ENCODE results near the gene LAMA2. TPM values are rescaled to one million over a fixed set of nuclear protein-coding genes. Genes with fewer than 3 reads are reported as not detected.

LAMA2 gene
- total RNA-seq, 1 donor from 2014 or later: 18.0 TPM

- H3K27me3 Mint-ChIP-seq (ENCODE audit: unreplicated experiment): peaks cover 2% of the 10 kb centered on the region
- peaks cover 2% of the 10 kb centered on the region for H3K36me3 Mint-ChIP-seq (ENCODE audit: unreplicated experiment)
- H3K27ac Mint-ChIP-seq (ENCODE audit: unreplicated experiment): no peak overlapping the region
- H3K9me3 Mint-ChIP-seq (ENCODE audit: unreplicated experiment): no peaks in the 10 kb centered on the region
- no peak overlapping the region for H3K4me3 Mint-ChIP-seq (ENCODE audit: unreplicated experiment)
- H3K4me1 Mint-ChIP-seq (ENCODE audit: unreplicated experiment): no peaks in the 10 kb centered on the region
- TF ChIP-seq CTCF (IDR thresholded peaks at IDR 0.05): no peak
- no peak for DNase-seq (ENCODE audit: extremely low spot score, unreplicated experiment)
Observed at GRCh38 chr6:129342243-129342642, 459.3 kb downstream of the LAMA2 start.

- DNase-seq (ENCODE audit: extremely low spot score, unreplicated experiment): no peak
- Mint-ChIP-seq H3K27ac (ENCODE audit: unreplicated experiment) (no peak overlapping the region), H3K4me1 (ENCODE audit: unreplicated experiment) (no peaks in the 10 kb centered on the region), H3K4me3 (ENCODE audit: unreplicated experiment) (no peak overlapping the region), H3K9me3 (ENCODE audit: unreplicated experiment) (no peaks in the 10 kb centered on the region), H3K36me3 (ENCODE audit: unreplicated experiment) (peaks cover 2% of the 10 kb centered on the region), H3K27me3 (ENCODE audit: unreplicated experiment) (peaks cover 2% of the 10 kb centered on the region)
- no peak for TF ChIP-seq CTCF (IDR thresholded peaks at IDR 0.05)
Observed at GRCh38 chr6:129342796-129343195, 459.9 kb downstream of the LAMA2 start.

- no peaks in the 10 kb centered on the region for H3K9me3 Mint-ChIP-seq (ENCODE audit: unreplicated experiment)
- H3K27me3 Mint-ChIP-seq (ENCODE audit: unreplicated experiment): peaks cover under 1% of the 10 kb centered on the region
- no peak overlapping the region for H3K4me3 Mint-ChIP-seq (ENCODE audit: unreplicated experiment)
- H3K36me3 Mint-ChIP-seq (ENCODE audit: unreplicated experiment): peaks cover under 1% of the 10 kb centered on the region
- TF ChIP-seq CTCF (IDR thresholded peaks at IDR 0.05): no peak
- no peak overlapping the region for H3K27ac Mint-ChIP-seq (ENCODE audit: unreplicated experiment)
- H3K4me1 Mint-ChIP-seq (ENCODE audit: unreplicated experiment): no peaks in the 10 kb centered on the region
- no peak for DNase-seq (ENCODE audit: extremely low spot score, unreplicated experiment)
Observed at GRCh38 chr6:129344379-129344778, 461.4 kb downstream of the LAMA2 start.

GRCh38 chr6:129345890-129346289 lies 463.0 kb downstream of the LAMA2 start:
- Mint-ChIP-seq H3K27me3 (ENCODE audit: unreplicated experiment) (no peaks in the 10 kb centered on the region), H3K9me3 (ENCODE audit: unreplicated experiment) (no peaks in the 10 kb centered on the region), H3K27ac (ENCODE audit: unreplicated experiment) (no peak overlapping the region), H3K36me3 (ENCODE audit: unreplicated experiment) (no peaks in the 10 kb centered on the region), H3K4me1 (ENCODE audit: unreplicated experiment) (no peaks in the 10 kb centered on the region), H3K4me3 (ENCODE audit: unreplicated experiment) (no peak overlapping the region)
- DNase-seq (ENCODE audit: extremely low spot score, unreplicated experiment): no peak
- no peak for TF ChIP-seq CTCF (IDR thresholded peaks at IDR 0.05)

GRCh38 chr6:129346964-129347363 lies 464.0 kb downstream of the LAMA2 start:
- no peaks in the 10 kb centered on the region for H3K36me3 Mint-ChIP-seq (ENCODE audit: unreplicated experiment)
- H3K4me1 Mint-ChIP-seq (ENCODE audit: unreplicated experiment): no peaks in the 10 kb centered on the region
- no peaks in the 10 kb centered on the region for H3K9me3 Mint-ChIP-seq (ENCODE audit: unreplicated experiment)
- TF ChIP-seq CTCF (IDR thresholded peaks at IDR 0.05): no peak
- no peaks in the 10 kb centered on the region for H3K27me3 Mint-ChIP-seq (ENCODE audit: unreplicated experiment)
- DNase-seq (ENCODE audit: extremely low spot score, unreplicated experiment): no peak
- no peak overlapping the region for H3K27ac Mint-ChIP-seq (ENCODE audit: unreplicated experiment)
- H3K4me3 Mint-ChIP-seq (ENCODE audit: unreplicated experiment): no peak overlapping the region

All from osteocyte (in vitro differentiated cells).